SU-DHL-6 (cell line): ENCODE measurements around the gene EFNA4.
"Not testable (repeated sequence)": the region's sequence is repeated elsewhere in the genome, so short reads cannot be mapped to it uniquely, and the experiment has no call there.

ENCODE experiments used
- H2AFZ ChIP-seq: fragments of 200-600 bp; sonication (generic); 2 replicates; pipeline ENCODE4 v1.6.1; 2014; ENCODE audit warnings: low read depth, mild to moderate bottlenecking, moderate library complexity, mixed read lengths, antibody characterized with exemption, low read length; ENCODE audit not compliant: severe bottlenecking
- H3F3A ChIP-seq: fragments of 200-600 bp; shearing (Covaris generic); 2 replicates; pipeline ENCODE4 v1.6.0; 2016; ENCODE audit warnings: antibody characterized with exemption, mild to moderate bottlenecking; ENCODE audit not compliant: insufficient read depth
- H3K27ac ChIP-seq: fragments of 200-600 bp; sonication (generic); 2 replicates; pipeline ENCODE4 v1.5.1; 2016; ENCODE audit warnings: low read depth, mild to moderate bottlenecking, low read length, moderate library complexity, mixed read lengths
- H3K27me3 ChIP-seq: fragments of 200-600 bp; sonication (generic), shearing (Covaris generic); 2 replicates; pipeline ENCODE4 v1.6.0; 2014; ENCODE audit warnings: mild to moderate bottlenecking, low read length
- H3K36me3 ChIP-seq: fragments of 200-600 bp; sonication (generic); 2 replicates; pipeline ENCODE4 v1.6.1; 2014; ENCODE audit warnings: mild to moderate bottlenecking, low read length, mixed read lengths
- H3K4me2 ChIP-seq: fragments of 300-600, 200-600 bp; shearing (Covaris generic), sonication (generic); 2 replicates; pipeline ENCODE4 v1.6.0; 2014; ENCODE audit warnings: low read length, low read depth, mild to moderate bottlenecking; ENCODE audit not compliant: poor library complexity, severe bottlenecking
- H3K4me3 ChIP-seq: fragments of 200-600 bp; sonication (generic); 2 replicates; pipeline ENCODE4 v1.5.1; 2014; ENCODE audit warnings: antibody characterized with exemption, low read length, mild to moderate bottlenecking, mixed read lengths; ENCODE audit not compliant: insufficient read depth, poor library complexity, severe bottlenecking
- H3K79me2 ChIP-seq: fragments of 200-600 bp; sonication (generic); 2 replicates; pipeline ENCODE4 v1.6.1; 2014; ENCODE audit warnings: mild to moderate bottlenecking, low read length, moderate library complexity; ENCODE audit not compliant: insufficient read depth
- H3K9ac ChIP-seq: fragments of 200-600 bp; sonication (generic); 2 replicates; pipeline ENCODE4 v1.7.0; 2014; ENCODE audit warnings: mild to moderate bottlenecking, low read length
- H3K9me2 ChIP-seq: fragments of 200-600 bp; sonication (generic); replicated peaks from 2 replicates; pipeline ENCODE4 v1.6.1; 2014; ENCODE audit warnings: low read length; ENCODE audit not compliant: insufficient read depth
- H3K9me3 ChIP-seq: fragments of 200-600 bp; sonication (generic); 2 replicates; pipeline ENCODE4 v1.6.1; 2014; ENCODE audit warnings: low read length, mixed read lengths; ENCODE audit not compliant: insufficient read depth
- H4K20me1 ChIP-seq: fragments of 200-600 bp; sonication (generic); 2 replicates; pipeline ENCODE4 v1.6.1; 2014; ENCODE audit warnings: low read depth, mild to moderate bottlenecking, antibody characterized with exemption, low read length, moderate library complexity, mixed read lengths
- EZH2phosphoT487 ChIP-seq: fragments of 200-600 bp; sonication (generic), shearing (Covaris generic); conservative IDR thresholded peaks from 2 replicates; pipeline ENCODE4 v1.6.1; 2018; ENCODE audit warnings: mild to moderate bottlenecking, antibody characterized with exemption, low read length, moderate library complexity, mixed read lengths
- TF ChIP-seq, protein P1 (sequence below): fragments of 200-600 bp; sonication (generic); IDR thresholded peaks from one replicate; pipeline ENCODE4 v1.5.1; 2017; ENCODE audit warnings: antibody characterized with exemption, mild to moderate bottlenecking, low read length, moderate library complexity; ENCODE audit not compliant: insufficient read depth, poor library complexity, severe bottlenecking

EFNA4 gene

DNA sequence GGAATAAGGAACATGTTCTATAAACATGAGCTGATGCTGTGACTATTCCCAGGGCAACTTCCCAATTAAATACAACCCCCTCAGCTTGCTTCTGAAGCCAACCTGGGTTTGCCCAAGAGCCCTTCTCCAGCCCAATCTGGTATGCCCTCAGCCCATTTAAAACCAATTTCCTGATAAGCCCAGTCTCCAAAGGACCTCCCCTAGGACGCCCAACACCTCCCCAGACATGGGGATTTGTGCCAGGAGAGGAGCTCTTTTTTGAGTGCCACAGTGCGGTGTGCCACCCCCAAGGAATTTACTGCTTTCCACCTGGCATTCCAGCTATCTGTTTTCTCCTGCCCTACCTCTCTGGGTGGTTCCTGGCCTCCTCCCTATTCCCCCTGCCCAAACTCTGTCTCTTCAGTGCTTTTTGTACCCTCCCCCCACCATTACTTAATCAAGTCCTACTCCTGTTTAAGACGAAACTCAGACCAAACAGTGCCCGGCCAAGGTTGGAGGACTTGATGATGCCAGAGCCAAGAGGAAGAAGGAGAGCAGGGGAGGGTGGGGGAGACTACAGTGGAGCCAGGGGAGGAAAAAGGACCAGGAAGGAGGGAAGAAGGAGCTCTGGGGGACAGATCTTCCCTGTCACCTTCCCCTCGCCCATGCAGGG is 52.7 kb downstream of the EFNA4 start:
- no peaks in the 10 kb centered on the region for H3K36me3 ChIP-seq
- no peak overlapping the region for H3K9ac ChIP-seq
- H4K20me1 ChIP-seq, result no peaks in the 10 kb centered on the region
- no peak overlapping the region for H3K27ac ChIP-seq
- no peak for TF ChIP-seq EZH2phosphoT487
- TF ChIP-seq, protein P1, sequence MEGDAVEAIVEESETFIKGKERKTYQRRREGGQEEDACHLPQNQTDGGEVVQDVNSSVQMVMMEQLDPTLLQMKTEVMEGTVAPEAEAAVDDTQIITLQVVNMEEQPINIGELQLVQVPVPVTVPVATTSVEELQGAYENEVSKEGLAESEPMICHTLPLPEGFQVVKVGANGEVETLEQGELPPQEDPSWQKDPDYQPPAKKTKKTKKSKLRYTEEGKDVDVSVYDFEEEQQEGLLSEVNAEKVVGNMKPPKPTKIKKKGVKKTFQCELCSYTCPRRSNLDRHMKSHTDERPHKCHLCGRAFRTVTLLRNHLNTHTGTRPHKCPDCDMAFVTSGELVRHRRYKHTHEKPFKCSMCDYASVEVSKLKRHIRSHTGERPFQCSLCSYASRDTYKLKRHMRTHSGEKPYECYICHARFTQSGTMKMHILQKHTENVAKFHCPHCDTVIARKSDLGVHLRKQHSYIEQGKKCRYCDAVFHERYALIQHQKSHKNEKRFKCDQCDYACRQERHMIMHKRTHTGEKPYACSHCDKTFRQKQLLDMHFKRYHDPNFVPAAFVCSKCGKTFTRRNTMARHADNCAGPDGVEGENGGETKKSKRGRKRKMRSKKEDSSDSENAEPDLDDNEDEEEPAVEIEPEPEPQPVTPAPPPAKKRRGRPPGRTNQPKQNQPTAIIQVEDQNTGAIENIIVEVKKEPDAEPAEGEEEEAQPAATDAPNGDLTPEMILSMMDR, result no peak
- no peaks in the 10 kb centered on the region for H3F3A ChIP-seq
- H3K4me2 ChIP-seq, result no peak overlapping the region
- H3K9me2 ChIP-seq, result no peaks in the 10 kb centered on the region
- H3K79me2 ChIP-seq, result no peaks in the 10 kb centered on the region
- H3K9me3 ChIP-seq, result no peaks in the 10 kb centered on the region
- no peak overlapping the region for H2AFZ ChIP-seq
- H3K4me3 ChIP-seq, result no peak overlapping the region
- no peaks in the 10 kb centered on the region for H3K27me3 ChIP-seq

DNA sequence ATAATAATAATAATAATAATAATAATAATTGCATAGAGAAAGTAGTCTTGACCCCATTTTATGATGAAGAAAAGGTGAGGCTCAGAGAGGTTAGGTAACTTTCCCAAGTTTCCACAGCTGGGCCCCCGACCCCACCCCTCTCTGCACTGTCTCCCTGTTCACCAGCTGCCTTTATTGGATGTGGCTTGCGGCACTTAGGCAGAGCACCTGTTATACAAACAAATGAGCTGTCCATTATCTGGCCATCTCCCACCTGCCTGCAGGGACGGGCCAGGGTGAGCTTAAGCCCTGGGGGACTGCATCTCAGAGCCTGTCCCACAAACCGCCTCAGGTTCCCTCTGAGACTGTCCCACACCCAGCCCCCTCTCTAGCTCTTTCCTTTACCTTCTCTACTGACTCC is 54.1 kb downstream of the EFNA4 start:
- no peaks in the 10 kb centered on the region for H3K79me2 ChIP-seq
- H3K4me3 ChIP-seq, result no peak overlapping the region
- H2AFZ ChIP-seq, result no peak overlapping the region
- H3K4me2 ChIP-seq, result no peak overlapping the region
- no peaks in the 10 kb centered on the region for H3K27me3 ChIP-seq
- no peaks in the 10 kb centered on the region for H3K36me3 ChIP-seq
- no peaks in the 10 kb centered on the region for H3K9me3 ChIP-seq
- H4K20me1 ChIP-seq, result no peaks in the 10 kb centered on the region
- no peak overlapping the region for H3K27ac ChIP-seq
- H3K9ac ChIP-seq, result no peak overlapping the region
- H3F3A ChIP-seq, result no peaks in the 10 kb centered on the region
- H3K9me2 ChIP-seq, result no peaks in the 10 kb centered on the region
- TF ChIP-seq, protein P1, result no peak
- TF ChIP-seq EZH2phosphoT487, result no peak

DNA sequence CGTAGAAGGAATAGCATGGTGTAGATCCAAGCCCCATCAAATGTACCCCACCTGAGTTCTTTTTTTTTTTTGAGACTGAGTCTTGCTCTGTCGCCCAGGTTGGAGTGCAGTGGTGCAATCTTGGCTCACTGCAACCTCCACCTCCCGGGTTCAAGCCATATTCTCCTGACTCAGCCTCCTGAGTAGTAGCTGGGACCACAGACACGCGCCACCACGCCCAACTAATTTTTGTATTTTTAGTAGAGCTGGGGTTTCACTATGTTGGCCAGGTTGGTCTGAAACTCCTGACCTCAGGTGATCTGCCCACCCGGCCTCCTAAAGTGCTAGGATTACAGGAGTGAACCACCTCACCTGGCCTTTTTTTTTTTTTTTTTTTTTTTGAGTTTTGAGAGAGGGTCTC is 54.5 kb downstream of the EFNA4 start:
- H3K79me2 ChIP-seq, H3K27ac ChIP-seq, H3K4me3 ChIP-seq, H3K9ac ChIP-seq, H3K9me2 ChIP-seq, H2AFZ ChIP-seq, H4K20me1 ChIP-seq, H3K36me3 ChIP-seq, H3K4me2 ChIP-seq, H3K9me3 ChIP-seq, H3K27me3 ChIP-seq, H3F3A ChIP-seq: not testable (repeated sequence)
